ENCODE results near the gene CDK4.

CDK4 gene

DNA sequence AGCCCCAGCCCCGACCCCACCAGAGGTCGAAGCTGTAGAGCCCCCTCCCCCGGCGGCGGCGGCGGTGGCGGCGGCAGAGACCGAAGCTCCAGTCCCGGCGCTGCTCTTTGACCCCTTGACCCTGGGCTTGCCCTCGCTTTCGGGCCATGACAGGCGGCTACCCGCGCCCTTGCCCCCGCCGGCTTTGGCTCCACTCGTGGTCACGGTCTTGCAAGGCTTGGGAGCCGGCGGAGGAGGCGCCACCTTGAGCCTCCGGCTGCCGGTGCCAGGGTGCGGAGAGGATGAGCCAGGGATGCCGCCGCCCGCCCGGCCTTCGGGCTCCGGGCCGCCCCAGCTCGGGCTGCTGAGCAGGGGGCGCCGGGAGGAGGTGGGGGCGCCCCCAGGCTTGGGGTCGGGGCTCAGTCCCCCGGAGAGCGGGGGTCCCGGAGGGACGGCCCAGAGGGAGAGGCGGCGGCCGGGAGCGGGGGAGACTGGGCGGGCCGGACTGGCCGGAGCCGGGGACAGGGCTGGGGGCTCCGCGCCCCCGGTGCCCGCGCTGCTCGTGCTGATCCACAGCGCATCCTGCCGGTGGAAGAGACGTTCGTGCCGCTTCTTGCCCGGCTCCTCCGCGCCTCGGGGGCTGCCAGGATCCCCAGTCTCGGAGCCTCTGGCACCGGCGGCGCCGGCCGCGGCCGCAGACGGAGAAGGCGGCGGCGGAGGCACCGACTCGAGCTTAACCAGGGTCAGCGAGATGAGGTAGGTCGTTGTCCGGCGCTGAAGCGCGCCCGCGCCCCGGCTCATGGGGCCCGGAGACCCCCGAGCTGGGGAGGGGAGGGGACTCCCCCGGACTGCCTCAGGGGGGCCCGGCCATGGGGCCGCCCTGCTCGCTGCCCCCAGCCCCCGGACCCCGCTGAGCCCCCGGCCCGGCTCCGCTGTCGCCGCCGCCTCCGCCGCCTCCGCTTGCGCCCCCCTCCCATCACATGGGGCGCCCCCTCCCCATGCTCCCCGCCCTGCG is 14.3 kb downstream of the CDK4 start:
- no peak for DNase-seq

DNA sequence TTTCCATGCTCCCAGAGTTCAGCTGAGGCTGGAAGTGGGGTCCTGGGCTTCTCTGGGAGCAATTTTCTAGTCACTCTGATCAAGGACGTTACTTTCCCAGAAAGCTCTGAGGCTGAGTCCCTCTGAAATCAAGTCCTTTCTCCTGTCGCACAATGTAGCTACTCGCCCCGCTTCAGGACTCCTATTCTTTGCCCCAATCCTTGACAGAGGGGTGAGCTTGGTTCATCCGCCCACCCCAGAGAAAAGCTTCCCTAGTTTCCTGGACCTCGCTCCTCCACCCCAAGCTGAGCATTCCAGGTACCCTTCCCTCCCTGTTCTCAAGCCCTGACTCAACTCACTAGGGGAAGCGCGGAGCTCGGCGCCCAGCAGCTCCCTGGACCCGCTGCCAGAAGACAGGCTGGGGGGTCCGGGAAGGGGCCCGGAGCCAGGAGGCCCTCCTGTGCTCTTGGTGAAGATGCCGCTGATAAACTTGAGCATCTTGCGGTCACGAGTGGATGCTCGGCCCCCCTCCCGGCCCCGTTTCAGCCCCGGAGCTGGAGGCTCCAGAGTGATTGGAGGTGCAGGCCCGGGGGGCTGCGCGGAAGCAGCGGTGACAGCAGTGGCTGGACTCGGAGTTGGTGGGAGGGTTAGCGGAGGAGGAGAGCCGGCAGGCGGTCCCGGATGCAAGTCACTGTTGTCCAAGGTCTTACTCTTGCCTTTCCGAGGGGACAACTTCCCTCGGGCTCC is 15.2 kb downstream of the CDK4 start:
- no peak for DNase-seq

DNA sequence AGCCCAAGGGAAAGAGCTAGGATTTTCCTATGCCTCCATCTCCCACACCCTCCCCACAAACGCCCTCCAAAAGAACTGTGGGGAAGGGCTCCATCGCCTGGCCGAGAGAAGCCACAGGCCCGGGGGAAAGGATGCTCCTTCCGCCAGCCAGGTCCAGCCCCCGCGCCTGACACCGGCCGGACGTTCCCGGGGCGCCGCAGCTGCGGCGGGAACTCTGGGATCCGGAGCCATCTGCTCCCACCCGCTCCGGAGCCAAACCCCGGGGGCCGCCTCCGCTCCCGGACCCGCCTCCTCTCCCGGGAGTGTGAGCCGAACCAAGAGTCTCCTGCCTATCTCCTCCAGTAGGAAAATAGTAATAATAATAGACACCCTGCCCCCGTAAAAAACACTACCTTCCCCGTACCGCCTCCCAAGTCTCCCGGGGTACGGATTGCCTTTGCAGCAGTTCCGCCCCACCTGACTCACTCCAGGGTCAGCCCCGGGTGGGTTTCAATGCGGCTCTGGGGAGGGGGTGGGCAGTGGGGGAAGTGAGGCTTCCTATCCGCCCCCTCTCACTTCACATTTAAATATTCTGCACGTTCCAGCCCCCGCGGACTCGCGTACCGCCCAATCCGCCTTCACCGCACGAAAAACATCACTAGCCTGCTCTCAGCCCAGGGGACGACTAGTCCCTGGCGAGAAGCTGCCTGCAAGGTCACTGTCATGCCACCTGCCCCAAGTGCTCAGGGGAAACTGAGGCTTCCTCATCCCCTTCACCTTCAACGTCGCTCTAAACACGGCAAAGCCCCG is 16.0 kb downstream of the CDK4 start:
- DNase-seq = no peak

DNA sequence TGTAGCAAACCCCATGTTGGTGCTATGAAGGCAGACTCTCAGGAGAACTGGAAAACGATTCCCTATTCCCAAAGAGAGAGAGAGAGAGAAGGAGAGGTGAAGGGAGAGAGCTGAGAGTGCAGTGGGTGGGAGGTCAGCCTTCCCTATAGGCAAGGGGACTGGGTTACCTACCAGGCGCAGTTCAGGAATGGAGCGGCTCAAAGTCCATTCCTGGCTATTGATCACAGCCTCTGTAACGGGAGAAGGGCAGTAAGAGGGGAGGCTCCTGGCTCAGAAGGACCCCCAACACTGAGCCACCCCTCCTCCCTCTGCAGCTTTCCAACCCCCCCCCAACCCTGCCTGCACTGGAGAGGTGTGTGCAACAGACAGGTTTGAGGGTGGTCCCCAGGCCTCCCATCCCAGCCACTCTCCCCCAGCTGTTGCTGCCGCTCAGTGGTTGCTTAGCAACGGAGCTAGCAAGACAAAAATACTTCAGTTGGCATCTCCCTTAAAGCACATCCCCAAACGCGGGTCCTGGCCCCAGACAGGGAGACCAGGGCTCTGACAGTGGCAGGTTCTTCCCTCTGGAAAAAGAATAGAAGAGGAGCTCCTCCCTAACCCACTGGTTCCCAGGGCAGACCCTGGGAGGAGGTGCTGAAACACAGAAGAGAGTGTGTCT is 16.8 kb downstream of the CDK4 start:
- DNase-seq = no peak

DNA sequence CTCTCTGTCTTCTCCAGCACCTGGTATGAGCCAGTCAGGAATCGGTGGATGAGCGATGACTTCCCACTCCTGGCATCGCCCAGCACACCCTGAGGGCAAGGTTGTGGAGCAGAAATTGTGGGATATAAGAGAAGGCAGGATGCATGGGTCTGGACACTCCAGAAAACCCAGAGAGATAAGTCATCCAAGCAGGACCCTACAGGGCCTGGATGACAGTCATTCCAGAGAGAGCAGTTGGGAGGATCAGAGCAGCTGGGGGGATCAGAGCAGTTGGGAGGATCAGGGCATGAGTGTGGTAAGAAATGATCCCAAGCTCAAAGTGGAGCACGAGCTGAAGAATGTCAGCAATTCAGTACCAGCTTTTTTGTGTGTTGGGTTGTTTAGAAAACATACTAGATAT is 17.5 kb downstream of the CDK4 start:
- DNase-seq = no peak

DNA sequence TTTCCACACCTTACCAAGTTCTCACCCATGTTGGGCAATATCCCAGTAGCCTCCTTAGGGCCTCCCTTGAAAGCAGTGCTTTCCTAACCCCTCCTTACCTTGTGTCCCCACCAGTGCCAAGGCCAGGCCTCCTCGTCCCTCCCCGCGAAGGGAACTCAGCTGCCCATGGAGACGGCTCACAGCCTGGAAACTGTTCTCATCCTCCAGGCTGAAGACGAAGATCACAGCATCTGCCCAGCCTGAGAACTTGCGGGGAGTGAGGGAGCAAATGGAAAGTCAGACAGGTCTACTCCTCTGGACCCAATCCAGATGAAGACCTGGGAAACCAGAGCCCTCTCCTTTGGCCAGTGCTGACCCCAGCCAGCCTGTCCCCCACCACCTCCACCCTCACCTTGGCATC is 18.2 kb downstream of the CDK4 start:
- DNase-seq = no peak

DNA sequence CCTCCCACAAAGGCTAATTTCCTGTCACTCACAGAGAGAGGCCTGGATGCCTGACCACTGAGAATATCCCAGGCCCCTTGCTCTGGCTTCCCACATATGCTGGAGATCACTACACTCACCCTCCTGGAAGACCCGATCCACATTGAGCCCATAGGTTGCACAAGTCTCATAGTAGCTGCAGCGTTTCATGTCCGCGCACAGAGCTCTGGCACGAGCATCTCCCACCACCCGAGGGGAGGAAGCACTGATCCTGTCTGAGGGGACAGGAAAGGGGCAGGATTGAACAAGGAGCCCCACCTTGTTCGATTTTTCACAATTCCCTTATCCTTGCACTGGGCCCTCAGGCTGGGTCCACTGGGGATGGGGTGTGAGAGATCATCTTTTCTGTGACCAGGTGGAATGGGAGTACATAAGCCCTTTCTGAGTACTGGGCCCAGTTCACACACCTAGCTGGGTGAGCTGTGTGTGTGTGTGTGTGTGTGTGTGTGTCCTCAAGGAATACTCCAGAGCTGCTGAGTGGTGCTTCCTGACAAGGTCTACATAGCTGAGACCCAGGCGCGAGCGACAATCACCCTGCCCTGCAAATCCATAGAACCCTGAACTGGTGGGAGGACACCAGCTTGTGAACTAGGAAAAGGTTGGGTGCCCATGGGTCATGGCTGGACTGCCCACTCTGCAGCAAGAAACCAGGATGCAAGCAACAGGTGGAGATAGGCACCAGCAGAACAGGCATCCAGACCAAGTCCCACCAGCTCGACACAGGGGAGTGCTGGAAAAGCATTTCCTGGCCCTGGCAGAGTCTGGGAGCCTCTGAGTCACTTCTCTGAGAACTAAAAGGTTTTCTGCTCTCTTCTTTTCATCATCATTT is 19.1 kb downstream of the CDK4 start:
- no peak for DNase-seq

DNA sequence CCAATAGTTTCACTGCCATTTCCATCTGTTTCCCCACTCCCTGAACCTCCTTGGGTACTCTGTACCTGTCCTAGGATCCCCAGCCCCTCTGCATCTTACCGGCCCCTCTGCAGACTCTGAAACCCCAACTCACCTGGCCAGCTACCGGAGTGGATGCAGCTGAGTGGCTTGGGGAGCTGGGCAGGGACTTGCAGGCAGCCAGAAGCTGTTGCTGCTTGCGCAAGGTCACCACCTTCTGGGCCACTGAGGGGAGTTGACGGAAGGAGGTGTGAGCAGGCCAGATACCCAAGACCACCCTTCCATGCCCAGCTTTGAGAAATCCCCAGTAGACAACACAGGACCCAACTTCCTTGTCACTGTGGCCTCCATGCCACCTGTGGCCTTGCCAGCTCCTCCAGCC is 19.8 kb downstream of the CDK4 start:
- no peak for DNase-seq

DNA sequence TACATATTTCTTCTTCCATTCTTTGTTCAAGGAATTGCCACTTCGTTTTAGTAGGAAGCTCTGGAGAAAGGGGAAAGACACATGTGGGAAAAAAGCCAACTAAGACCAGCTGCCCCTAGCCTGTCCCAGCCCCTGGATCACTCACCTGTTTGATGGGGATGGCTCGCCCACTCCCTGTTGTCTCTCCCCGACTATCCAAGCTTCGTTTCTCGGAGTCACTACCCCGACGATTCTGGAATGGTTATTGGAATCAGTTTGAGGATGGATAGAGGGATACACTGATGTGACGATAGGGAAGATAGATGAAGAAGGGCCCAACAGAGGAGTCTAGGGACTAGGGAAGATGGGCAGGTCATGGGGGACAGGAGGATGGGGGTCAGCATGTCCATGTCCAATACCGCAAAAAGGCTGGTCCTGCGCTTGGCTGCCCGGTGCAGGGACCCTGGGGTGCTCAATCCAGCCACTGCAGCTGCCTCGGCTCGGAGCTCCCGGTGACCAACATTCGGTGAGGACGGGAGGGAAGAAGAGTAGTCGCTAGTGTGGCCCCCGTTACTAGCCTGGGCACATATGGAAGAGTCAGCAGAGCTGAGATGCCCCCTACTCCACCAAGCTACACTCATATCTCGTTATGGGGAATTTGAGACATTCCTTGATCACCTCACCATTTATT is 20.6 kb downstream of the CDK4 start:
- no peak for DNase-seq

DNA sequence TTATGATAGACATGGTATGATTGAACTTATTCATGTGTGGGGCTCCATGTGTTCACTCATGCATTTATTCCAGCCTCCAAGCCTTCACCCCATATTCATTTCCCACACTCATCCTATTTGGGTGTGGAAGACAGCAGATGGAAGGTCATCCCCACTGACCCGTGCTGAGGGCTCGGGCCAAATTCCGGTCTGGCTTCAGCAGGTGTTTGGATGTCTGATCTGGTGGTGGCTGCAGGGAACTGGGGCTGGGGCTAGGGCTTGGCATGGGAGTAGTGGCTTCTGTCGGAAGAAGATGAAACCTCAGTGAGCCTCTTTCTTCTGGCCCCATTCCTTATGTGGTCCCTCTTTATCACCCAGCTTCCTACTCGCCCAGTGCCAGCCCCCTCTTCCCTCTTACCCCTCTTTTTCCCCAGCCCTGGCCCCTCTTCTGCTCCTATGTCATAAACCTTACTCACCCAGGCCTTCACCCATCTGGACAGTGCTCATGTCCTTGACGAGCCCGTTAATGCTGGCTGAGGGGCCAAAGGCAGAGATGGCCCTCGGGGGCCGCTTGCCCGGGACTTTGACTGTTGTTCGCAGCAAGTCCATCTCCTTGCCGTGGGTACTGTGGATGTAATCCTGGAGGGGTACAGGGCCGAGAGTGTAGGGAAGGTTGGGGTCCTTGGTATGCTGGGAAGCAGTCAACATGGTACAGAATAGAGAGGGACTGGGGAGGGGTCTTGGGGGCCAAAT is 21.6 kb downstream of the CDK4 start:
- no peak for DNase-seq

DNA sequence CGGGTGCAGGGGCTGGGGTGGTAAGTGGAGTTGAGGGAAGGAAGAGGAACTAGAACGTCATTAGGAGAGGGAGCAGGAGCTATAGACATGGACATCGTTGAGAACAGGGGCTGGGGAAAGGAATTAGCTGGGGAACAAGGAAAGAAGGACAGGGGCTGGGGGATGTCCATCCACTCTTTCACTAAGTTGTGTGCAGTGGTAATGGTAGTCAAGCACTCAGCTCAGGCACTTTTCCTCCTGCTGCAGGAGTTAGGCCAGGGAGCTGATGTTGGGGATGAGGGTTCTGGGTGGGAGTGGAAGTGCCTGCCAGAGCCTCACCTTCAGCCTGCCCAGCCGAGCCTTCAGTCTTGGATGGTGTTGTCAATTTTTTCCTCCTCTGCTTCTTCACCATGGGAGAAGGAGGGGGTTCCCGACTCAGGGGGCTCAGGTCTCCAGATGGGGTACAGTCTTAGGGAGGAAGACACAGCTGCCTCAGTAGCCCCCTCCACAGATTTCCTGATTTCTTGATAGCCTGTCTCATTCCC is 22.7 kb downstream of the CDK4 start:
- no peak for DNase-seq

DNA sequence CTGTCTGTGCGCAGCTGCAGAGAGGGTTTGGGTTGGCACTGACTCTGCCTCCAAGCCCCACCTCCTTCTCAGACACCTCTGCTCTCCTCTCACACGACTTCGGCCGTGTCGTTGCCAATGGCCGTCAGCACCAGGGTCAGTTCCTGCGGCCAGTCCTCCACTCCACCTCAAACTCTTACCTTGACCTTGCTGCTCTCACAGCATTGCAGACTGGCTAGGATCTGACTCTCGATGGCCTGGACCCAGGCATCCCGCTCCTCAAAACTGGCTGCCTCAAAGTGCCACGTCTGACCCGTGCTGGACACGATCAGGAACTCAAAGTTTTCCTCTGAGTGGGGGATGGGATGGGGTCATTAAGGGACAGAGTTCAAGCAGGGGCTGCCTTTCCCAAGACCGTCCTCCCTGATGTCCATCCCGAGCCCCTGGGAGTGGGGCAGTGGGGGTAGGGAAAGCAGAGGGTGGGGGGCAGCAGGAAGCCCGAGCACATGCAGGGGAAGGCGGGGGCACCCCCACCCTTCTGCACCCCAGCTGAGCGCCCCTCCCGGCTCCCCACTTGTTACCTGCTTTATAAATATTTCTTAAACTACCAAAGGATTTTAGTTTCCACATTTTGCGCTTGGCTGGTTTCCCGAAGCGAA is 24.2 kb downstream of the CDK4 start:
- no peak for DNase-seq

DNA sequence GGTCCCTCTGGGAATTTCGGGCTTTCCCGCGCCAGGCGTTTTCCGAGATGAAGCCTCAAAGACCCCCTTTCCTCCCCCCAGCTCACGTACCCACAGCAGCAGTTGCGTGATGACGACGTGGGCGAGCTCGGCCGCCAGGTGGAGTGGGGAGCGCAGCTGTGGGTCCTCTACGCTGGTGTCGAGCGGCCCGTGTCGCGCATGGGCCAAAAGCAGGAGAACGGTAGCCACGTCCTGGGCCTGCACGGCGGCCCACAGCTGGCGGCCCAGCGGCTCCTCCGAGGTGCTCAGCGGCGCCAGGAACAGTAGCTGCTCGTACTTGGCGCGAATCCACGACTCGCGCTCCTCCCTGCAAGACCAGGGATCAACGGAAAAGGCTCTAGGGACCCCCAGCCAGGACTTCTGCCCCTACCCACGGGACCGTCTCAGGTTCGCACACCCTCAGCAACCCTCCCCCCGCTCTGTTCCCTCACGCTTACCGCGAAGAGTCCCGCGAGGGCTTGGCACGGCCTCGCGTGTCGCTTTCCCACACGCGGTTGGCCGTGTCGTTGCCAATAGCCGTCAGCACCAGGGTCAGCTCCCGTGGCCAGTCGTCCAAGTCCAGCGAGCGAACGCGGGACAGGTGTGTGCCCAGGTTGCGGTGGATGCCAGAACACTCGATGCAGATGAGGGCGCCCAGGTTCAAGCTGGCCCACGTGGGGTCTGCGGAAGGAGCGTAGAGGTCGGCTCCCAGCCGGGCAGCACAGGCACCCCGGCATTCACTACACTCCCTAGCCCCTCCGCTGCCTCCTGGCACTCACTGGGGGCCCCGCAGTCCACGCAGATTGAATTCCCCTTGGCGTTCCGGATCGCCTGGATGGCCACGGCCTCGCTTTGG is 25.0 kb downstream of the CDK4 start:
- no peak for DNase-seq

DNA sequence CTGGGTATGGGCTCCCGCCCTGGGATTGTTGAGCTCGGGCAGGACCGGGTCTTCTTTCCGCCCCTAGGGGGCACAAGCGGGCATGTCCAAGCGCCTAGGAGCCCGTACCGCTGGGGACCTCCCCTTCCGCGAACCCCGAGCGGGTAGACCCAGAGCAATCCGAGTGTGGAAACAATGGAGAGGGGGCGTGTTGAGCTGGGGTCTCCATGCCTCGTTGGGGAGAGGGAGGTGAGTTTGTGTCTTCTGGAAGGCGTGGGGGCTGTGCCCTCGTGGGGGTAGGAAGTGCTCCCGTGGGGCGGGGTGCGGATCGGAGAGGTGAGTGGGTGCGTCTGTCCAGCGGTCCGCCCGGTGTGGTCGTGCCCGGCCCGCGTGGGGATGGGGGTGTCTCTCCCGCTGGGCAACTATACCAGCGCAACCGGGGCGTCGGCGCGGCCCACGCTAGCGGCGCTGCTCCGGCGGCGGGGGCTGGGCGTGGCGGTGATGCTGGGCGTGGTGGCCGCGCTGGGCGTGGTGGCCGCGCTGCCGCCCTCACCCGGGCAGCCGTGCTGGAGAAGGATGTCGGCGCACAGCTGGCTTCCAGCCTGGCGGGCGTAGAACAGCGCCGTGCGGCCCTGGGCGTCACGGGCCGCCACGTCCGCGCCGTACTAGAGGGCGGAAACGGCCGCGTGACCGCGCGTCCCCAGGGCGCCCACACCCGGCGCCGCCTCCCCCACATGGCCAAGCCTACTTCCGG is 25.8 kb downstream of the CDK4 start:
- DNase-seq = peak; percentile 35

DNA sequence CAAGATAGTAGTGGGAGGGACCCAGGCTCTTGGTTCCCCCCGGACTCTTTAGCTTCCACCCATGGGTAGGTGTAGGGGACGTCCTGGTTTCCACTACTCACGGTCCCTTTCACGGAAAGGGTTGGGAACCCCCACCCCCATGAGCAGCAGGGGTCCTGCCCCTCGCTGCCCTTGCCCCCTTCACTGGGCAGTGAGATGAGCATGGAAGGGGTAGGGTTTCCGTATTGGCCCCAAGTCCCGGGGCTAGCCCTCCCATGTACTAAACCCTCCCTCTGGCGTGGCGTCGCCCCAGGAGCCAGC is 26.3 kb downstream of the CDK4 start:
- no peak for DNase-seq

DNA sequence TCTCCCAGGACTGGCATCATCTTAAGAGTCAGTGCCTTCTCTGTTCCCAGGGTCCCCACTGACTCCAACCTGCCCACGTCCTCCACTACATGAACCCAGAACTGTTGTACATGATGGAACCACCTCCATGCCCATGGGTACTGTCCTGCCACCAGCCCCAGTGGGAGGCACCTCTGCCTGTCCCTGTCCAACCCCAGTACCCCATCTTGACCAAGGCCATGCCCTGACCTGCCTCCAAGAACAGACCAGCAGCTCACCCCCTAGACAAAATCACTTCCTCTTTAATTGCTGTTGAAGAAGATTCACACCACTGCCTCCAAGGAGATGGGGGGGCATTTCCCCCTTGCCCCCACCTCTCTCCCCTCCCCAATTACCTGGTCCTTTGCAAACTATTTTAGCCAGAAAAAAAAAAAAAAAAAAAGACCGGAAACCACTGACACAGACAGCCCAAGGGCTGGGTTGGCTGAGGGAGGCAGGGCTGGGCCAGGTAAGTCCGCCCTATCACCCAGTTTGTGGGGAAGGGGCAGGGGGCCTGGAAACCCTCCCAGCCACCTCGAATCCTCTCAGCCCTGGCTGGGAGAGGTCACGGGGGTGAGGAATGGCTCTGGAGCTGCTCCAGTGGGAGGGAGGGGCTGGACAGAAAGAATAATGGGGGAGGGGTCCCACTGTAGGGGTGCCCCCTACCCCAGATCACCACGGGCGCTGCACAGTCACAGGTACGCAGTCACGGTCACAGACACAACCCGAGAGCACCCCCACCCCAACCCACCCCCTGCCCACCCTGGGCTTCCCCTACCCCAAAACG is 27.0 kb downstream of the CDK4 start:
- no peak for DNase-seq

Data from activated CD4-positive, alpha-beta T cell treated with anti-CD3 and anti-CD28 coated beads, Interleukin-2, Interleukin-6, amounts not matched to agents 100 ng/mL and 50 ng/mL, durations not matched to agents 16 hours and 8 hours (primary cell).